IPS-NIHi7 (cell line): Measurements from ENCODE around the gene GPR158.

Experiments
- DNase-seq: peaks from one replicate; pipeline ENCODE4 v3.0.0; 2012; ENCODE audit warnings: mixed read lengths; ENCODE audit errors: extremely low spot score

Gene GPR158

GRCh38 chr10:25206693-25207414 is 32.1 kb downstream of the GPR158 start:
- DNase-seq = no peak

GRCh38 chr10:25209618-25210017 is 34.8 kb downstream of the GPR158 start:
- no peak for DNase-seq

- DNase-seq = no peak
Measured at GRCh38 chr10:25210265-25210664, 35.5 kb downstream of the GPR158 start.

- DNase-seq = no peak
Measured at GRCh38 chr10:25220156-25220555, 45.4 kb downstream of the GPR158 start.

GRCh38 chr10:25222085-25222660 is 47.4 kb downstream of the GPR158 start:
- DNase-seq = no peak

GRCh38 chr10:25226775-25227682 is 52.2 kb downstream of the GPR158 start:
- peak; percentile 45 for DNase-seq

GRCh38 chr10:25231751-25232150 is 57.0 kb downstream of the GPR158 start:
- no peak for DNase-seq

GRCh38 chr10:25232204-25232603 is 57.4 kb downstream of the GPR158 start:
- no peak for DNase-seq

- DNase-seq = no peak
Measured at GRCh38 chr10:25245165-25245564, 70.4 kb downstream of the GPR158 start.

GRCh38 chr10:25257646-25258045 is 82.8 kb downstream of the GPR158 start:
- no peak for DNase-seq

GRCh38 chr10:25261110-25261509 is 86.3 kb downstream of the GPR158 start:
- no peak for DNase-seq

- no peak for DNase-seq
Measured at GRCh38 chr10:25261558-25261957, 86.8 kb downstream of the GPR158 start.

GRCh38 chr10:25263931-25264330 is 89.1 kb downstream of the GPR158 start:
- DNase-seq = no peak

- no peak for DNase-seq
Measured at GRCh38 chr10:25278180-25278579, 103.4 kb downstream of the GPR158 start.

GRCh38 chr10:25280076-25280475 is 105.3 kb downstream of the GPR158 start:
- no peak for DNase-seq

- no peak for DNase-seq
Measured at GRCh38 chr10:25280573-25280972, 105.8 kb downstream of the GPR158 start.

- no peak for DNase-seq
Measured at GRCh38 chr10:25285809-25286208, 111.0 kb downstream of the GPR158 start.

GRCh38 chr10:25288181-25288580 is 113.4 kb downstream of the GPR158 start:
- DNase-seq = no peak

GRCh38 chr10:25294032-25294926 is 119.5 kb downstream of the GPR158 start:
- peak; percentile 13 for DNase-seq

- no peak for DNase-seq
Measured at GRCh38 chr10:25296324-25296723, 121.5 kb downstream of the GPR158 start.

- no peak for DNase-seq
Measured at GRCh38 chr10:25297466-25297865, 122.7 kb downstream of the GPR158 start.

- no peak for DNase-seq
Measured at GRCh38 chr10:25300073-25300472, 125.3 kb downstream of the GPR158 start.
